ENCODE measurements around the gene PTPRM. TPM values are rescaled to one million over a fixed set of nuclear protein-coding genes. Genes with fewer than 3 reads are reported as not detected.

The PTPRM gene
- total RNA-seq, 2 donors from 2014 or later = 80.1 to 106 TPM

DNA sequence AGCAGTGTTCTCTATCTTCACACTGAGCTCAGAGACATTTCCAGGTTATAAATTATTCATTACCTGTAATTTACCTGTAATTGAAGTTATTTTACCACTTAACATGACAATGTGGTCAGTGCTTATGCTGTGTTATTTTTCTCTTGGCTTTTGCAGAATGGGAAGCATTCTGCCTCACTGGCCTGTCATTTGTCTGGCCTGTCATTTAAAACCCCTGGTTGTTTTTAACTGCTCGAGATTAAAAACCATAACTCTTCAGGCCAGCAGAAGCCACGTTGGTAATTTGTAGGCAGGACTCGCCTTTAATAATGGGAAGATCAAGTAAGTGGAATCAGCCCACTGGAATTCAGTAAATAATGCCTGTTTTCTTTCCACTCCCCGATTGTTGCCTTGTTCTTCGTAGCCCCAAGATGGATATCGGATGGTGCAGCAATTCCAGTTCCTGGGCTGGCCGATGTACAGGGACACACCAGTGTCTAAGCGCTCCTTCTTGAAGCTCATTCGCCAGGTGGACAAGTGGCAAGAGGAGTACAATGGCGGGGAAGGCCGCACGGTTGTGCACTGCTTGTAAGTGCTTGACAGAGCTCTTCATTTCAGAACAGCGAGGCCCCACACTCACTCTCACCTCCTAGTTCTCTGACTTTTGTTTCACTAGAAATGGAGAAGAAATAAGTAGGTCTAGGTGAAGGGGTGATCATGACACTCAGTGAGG, 819.7 kb downstream of the PTPRM start:
- Histone ChIP-seq H3K4me1 (no peaks in the 10 kb centered on the region), H3K36me3 (peaks cover 59% of the 10 kb centered on the region), H3K27ac (no peak overlapping the region), H3K27me3 (no peaks in the 10 kb centered on the region), H3K9me3 (no peaks in the 10 kb centered on the region), H3K4me3 (no peak overlapping the region)
- peak; percentile 48 for DNase-seq (ENCODE audit: low spot score)
- TF ChIP-seq, protein P1, sequence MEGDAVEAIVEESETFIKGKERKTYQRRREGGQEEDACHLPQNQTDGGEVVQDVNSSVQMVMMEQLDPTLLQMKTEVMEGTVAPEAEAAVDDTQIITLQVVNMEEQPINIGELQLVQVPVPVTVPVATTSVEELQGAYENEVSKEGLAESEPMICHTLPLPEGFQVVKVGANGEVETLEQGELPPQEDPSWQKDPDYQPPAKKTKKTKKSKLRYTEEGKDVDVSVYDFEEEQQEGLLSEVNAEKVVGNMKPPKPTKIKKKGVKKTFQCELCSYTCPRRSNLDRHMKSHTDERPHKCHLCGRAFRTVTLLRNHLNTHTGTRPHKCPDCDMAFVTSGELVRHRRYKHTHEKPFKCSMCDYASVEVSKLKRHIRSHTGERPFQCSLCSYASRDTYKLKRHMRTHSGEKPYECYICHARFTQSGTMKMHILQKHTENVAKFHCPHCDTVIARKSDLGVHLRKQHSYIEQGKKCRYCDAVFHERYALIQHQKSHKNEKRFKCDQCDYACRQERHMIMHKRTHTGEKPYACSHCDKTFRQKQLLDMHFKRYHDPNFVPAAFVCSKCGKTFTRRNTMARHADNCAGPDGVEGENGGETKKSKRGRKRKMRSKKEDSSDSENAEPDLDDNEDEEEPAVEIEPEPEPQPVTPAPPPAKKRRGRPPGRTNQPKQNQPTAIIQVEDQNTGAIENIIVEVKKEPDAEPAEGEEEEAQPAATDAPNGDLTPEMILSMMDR (IDR thresholded peaks at IDR 0.05) = no peak

DNA sequence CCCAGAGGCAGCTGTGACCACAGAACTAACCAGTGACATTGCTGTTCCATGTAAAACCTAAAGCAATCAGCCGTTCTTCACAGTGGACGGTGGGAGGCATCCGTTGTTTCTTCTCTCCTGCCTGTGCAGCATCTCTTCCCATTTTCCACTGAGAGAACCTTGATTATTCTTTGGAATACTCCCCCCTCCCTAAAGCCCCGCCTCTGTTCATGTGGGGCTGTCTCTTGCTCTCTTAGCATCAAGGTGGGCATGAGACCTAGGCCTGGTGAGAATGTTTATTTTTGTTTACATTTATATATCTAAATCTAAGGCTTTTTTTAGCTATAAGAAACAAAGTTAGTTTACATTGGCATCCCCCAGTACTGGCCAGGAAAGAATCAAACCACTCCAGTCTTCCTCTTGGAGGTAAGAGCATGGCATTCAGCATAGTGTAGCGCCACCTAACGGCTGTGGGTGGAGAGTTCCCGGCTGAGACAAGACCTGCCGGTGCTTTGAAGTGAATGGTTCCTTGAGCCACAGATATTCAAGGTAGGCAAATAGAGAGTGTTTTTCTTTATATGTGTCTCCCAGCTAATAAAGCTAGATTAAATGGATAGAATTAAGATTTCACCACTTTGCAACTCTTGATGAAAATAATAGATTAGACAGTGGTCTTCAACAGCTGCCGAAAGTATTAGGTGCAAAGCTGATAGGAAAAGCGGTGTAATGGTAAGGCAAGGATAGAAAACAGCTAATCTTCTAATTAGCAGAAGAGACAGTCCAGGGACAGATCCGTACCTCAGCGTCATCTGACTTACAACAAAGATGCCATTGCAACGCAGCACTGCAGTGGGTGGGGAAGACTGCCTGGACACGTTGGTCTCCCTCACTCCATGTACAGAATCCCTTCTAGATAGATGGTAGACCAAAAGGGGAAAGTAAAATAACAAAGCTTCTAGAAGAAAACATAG, 822.5 kb downstream of the PTPRM start:
- Histone ChIP-seq H3K4me3 (no peak overlapping the region), H3K4me1 (no peaks in the 10 kb centered on the region), H3K27ac (no peak overlapping the region), H3K9me3 (no peaks in the 10 kb centered on the region), H3K36me3 (peaks cover 58% of the 10 kb centered on the region), H3K27me3 (no peaks in the 10 kb centered on the region)
- DNase-seq (ENCODE audit: low spot score) = no peak
- TF ChIP-seq, protein P1 (IDR thresholded peaks at IDR 0.05) = peak; percentile 74 to 84

DNA sequence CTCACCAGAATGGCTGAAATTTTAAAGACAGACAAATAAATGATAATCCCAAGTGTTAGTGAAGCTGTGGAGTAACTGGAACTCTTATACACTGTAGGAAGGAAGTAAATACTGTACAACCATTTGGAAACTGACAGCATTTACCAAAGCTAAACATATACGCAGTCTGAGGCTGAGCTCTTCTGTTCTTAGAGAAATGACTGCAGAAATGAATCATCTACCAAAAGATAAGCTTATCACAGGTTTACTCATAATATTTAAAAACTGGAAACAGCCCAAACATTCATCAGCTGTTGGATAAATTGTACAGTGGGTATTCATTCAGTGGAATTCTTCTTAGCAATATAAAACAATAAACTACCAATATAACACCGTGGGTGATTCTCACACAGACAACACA, 824.0 kb downstream of the PTPRM start:
- Histone ChIP-seq H3K4me1 (no peaks in the 10 kb centered on the region), H3K4me3 (no peak overlapping the region), H3K9me3 (no peaks in the 10 kb centered on the region), H3K36me3 (peaks cover 57% of the 10 kb centered on the region), H3K27me3 (no peaks in the 10 kb centered on the region), H3K27ac (no peak overlapping the region)
- TF ChIP-seq, protein P1 (IDR thresholded peaks at IDR 0.05) = no peak
- no peak for DNase-seq (ENCODE audit: low spot score)

DNA sequence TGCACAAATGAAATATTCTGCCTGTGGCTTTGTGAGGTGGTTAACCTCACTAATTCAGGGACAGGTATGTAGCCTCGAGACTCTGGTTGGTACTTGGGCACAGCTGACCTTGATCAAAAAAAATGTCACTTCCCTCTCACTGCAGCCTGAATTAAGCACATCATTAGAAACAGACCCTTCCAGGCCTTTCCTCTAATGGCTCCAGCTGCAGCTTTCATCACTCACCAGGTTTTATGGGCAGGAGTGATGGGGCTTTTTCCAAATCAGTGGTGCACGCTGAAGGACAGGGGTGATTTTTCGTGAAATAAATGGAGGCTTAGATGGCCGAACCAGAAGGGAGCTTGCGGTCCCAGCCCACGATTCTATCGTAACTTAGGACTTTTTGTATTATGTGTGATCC, 829.1 kb downstream of the PTPRM start:
- TF ChIP-seq, protein P1 (IDR thresholded peaks at IDR 0.05) = no peak
- no peak overlapping the region for H3K4me3 ChIP-seq
- H3K36me3 ChIP-seq = peaks cover 53% of the 10 kb centered on the region
- no peaks in the 10 kb centered on the region for H3K9me3 ChIP-seq
- no peak for DNase-seq (ENCODE audit: low spot score)
- no peaks in the 10 kb centered on the region for H3K4me1 ChIP-seq
- H3K27ac ChIP-seq = no peak overlapping the region
- no peaks in the 10 kb centered on the region for H3K27me3 ChIP-seq

DNA sequence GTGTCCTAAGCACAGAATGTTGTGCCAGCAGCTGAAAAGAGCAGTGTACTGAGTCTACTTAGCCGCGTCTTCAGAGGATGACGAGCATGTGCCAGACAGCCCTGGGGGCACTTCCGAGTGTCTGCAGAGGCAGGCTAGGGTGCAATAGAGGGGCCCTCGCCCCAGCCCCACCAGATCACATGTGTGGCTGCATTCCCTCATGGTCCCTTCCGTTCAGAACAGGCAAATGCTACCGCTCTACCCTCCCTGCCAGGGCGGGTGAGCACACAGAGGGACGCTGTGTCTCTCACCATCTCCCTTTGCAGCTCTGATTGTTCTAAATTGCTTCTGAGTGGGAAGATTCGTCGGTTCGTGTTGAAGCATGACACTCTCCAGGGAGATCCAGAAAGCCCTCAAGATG, 829.9 kb downstream of the PTPRM start:
- Histone ChIP-seq H3K27ac (no peak overlapping the region), H3K27me3 (no peaks in the 10 kb centered on the region), H3K4me3 (no peak overlapping the region), H3K9me3 (no peaks in the 10 kb centered on the region), H3K4me1 (no peaks in the 10 kb centered on the region), H3K36me3 (peaks cover 45% of the 10 kb centered on the region)
- TF ChIP-seq, protein P1 (IDR thresholded peaks at IDR 0.05) = no peak
- no peak for DNase-seq (ENCODE audit: low spot score)

All from right atrium auricular region (tissue), 2 donors.